ENCODE results near the gene HTR3D. TPM values are rescaled to one million over a fixed set of nuclear protein-coding genes. Genes with fewer than 3 reads are reported as not detected.
A peak's percentile ranks its signal among the peaks of the same experiment; 100 is the strongest.

HTR3D gene
- total and polyA plus RNA-seq, 10 of the 15 experiments (the other 5 are each of a cell fraction or from before 2014, with no cell fraction given), result not detected

- TF ChIP-seq ZBTB40 (IDR thresholded peaks at IDR 0.05; ENCODE audit: borderline replicate concordance) (peak; percentile 50; the same call in 1 of the 2 replicates), ATF2 (IDR thresholded peaks at IDR 0.05; ENCODE audit: low read length) (no peak), RB1 (IDR thresholded peaks at IDR 0.05; ENCODE audit: borderline replicate concordance) (0 out of 2 replicates have a peak, but pooled peaks have one; percentile 18), HCFC1 (IDR thresholded peaks at IDR 0.05; ENCODE audit: low read length) (peak; percentile 95), TBL1XR1 (IDR thresholded peaks at IDR 0.05; ENCODE audit: low read depth, low read length) (no peak), MTA2 (IDR thresholded peaks at IDR 0.05; ENCODE audit: low read depth) (0 out of 2 replicates have a peak, but pooled peaks have one; percentile 9), CHD4 (IDR thresholded peaks at IDR 0.05) (no peak), NRF1 (conservative IDR thresholded peaks at IDR 0.05; ENCODE audit: low read depth, low read length) (peak; percentile 51), PAX5 (IDR thresholded peaks at IDR 0.05; ENCODE audit: borderline replicate concordance, low read depth, low read length) (0 out of 2 replicates have a peak, but pooled peaks have one; percentile 1), YY1 (IDR thresholded peaks at IDR 0.05; ENCODE audit: low read depth, low read length) (peak; percentile 54; the same call in 1 of the 2 replicates), BCL3 (IDR thresholded peaks at IDR 0.05; ENCODE audit: borderline replicate concordance, insufficient read depth, low read depth, low read length, poor library complexity, severe bottlenecking) (no peak), MLLT1 (IDR thresholded peaks at IDR 0.05) (0 out of 2 replicates have a peak, but pooled peaks have one; percentile 15), IRF4 (IDR thresholded peaks at IDR 0.05; ENCODE audit: low read depth, low read length) (peak; percentile 29; the same call in 1 of the 2 replicates), ELK1 (IDR thresholded peaks at IDR 0.05; ENCODE audit: low read depth, low read length) (no peak), ESRRA (IDR thresholded peaks at IDR 0.05; ENCODE audit: low read length) (no peak), PKNOX1 (IDR thresholded peaks at IDR 0.05) (peak; percentile 15; the same call in 1 of the 2 replicates), RELA (IDR thresholded peaks at IDR 0.05; ENCODE audit: borderline replicate concordance, partially characterized antibody) (no peak)
Observed at GRCh38 chr3:184017672-184018423, 13.7 kb upstream of the HTR3D start, which contains the start of gene ABCC5 (continued).
